Measurements from ENCODE around the gene CERS2. TPM values are rescaled to one million over a fixed set of nuclear protein-coding genes. Genes with fewer than 3 reads are reported as not detected.

CERS2 gene
- total RNA-seq, 8 experiments from 2014 or later = 46.1 to 116 (median 96.6) TPM

Other genes starting within 250 kb of the CERS2 start
- gene CTSS, start 209.1 kb downstream of the CERS2 start, total RNA-seq = 10 to 100 TPM in 2 of 8 experiments, 1 to 10 TPM in 2, under 1 TPM in 4; 0.09 to 14.8 (median 1.1) TPM
- 100 to 1,000 TPM in 1 of 8 experiments, 10 to 100 TPM in 2, 1 to 10 TPM in 5; 1.2 to 330 (median 5.3) TPM for gene CTSK, start 166.6 kb downstream of the CERS2 start, total RNA-seq
- 10 to 100 TPM; 22.0 to 43.7 (median 25.9) TPM for gene ARNT, start 98.2 kb downstream of the CERS2 start, total RNA-seq
- gene CTXND2, start 87.7 kb downstream of the CERS2 start, total RNA-seq = 1 to 10 TPM in 1 of 8 experiments, under 1 TPM in 2, not detected in 5; 0.21 to 1.3 (median 0.27) TPM
- 10 to 100 TPM; 29.6 to 75.6 (median 58.1) TPM for gene SETDB1, start 48.5 kb downstream of the CERS2 start, total RNA-seq
- gene ANXA9, start 7.5 kb upstream of the CERS2 start, total RNA-seq = 1 to 10 TPM in 5 of 8 experiments, under 1 TPM in 3; 0.54 to 1.7 (median 1.3) TPM
- 10 to 100 TPM in 7 of 8 experiments, 1 to 10 TPM in 1; 7.5 to 22.7 (median 19.0) TPM for gene MINDY1, start 32.1 kb upstream of the CERS2 start, total RNA-seq
- 10 to 100 TPM; 10.5 to 30.2 (median 24.1) TPM for gene PRUNE1, start 33.6 kb upstream of the CERS2 start, total RNA-seq
- 1 to 10 TPM in 4 of 8 experiments, under 1 TPM in 4; 0.18 to 1.6 (median 1.1) TPM for gene BNIPL, start 61.8 kb upstream of the CERS2 start, total RNA-seq
- gene C1orf56, start 72.9 kb upstream of the CERS2 start, total RNA-seq = 10 to 100 TPM in 1 of 8 experiments, 1 to 10 TPM in 7; 3.9 to 10.3 (median 7.8) TPM
- 10 to 100 TPM; 34.9 to 68.9 (median 52.4) TPM for gene CDC42SE1, start 84.8 kb upstream of the CERS2 start, total RNA-seq
- gene MLLT11, start 85.6 kb upstream of the CERS2 start, total RNA-seq = 100 to 1,000 TPM in 4 of 8 experiments, 10 to 100 TPM in 2, 1 to 10 TPM in 2; 3.3 to 201 (median 110) TPM
- gene GABPB2, start 95.9 kb upstream of the CERS2 start, total RNA-seq = 10 to 100 TPM in 2 of 8 experiments, 1 to 10 TPM in 6; 4.2 to 20.5 (median 6.1) TPM
- 10 to 100 TPM in 5 of 8 experiments, 1 to 10 TPM in 3; 1.0 to 33.6 (median 15.4) TPM for gene SEMA6C, start 171.8 kb upstream of the CERS2 start, total RNA-seq
- 1 to 10 TPM in 3 of 8 experiments, under 1 TPM in 5; 0.25 to 1.6 (median 0.55) TPM for gene TNFAIP8L2, start 181.8 kb upstream of the CERS2 start, total RNA-seq
- 10 to 100 TPM in 5 of 8 experiments, 1 to 10 TPM in 3; 4.4 to 31.2 (median 18.1) TPM for gene LYSMD1, start 191.1 kb upstream of the CERS2 start, total RNA-seq
- gene SCNM1, start 191.3 kb upstream of the CERS2 start, total RNA-seq = 100 to 1,000 TPM in 2 of 8 experiments, 10 to 100 TPM in 6; 41.0 to 115 (median 77.1) TPM
- gene TMOD4, start 201.1 kb upstream of the CERS2 start, total RNA-seq = 1 to 10 TPM in 3 of 8 experiments, under 1 TPM in 3, not detected in 2; 0.27 to 2.0 (median 0.96) TPM
- 100 to 1,000 TPM in 3 of 8 experiments, 10 to 100 TPM in 5; 34.2 to 146 (median 83.1) TPM for gene VPS72, start 215.4 kb upstream of the CERS2 start, total RNA-seq
- gene PIP5K1A, start 223.7 kb upstream of the CERS2 start, total RNA-seq = 100 to 1,000 TPM in 1 of 8 experiments, 10 to 100 TPM in 7; 44.2 to 113 (median 62.5) TPM

Measured in motor neuron (in vitro differentiated cells).